Upper lobe of left lung (tissue), 6 donors: ENCODE data around the gene GPS2. TPM values are rescaled to one million over a fixed set of nuclear protein-coding genes. Genes with fewer than 3 reads are reported as not detected.

Experiments
- ATAC-seq, 2 donors: fragments of 200-7000 bp; cut with Tn5 transposase; one replicate each; pipeline ENCODE4 v1.9.1; 2022; ENCODE audit warnings: mild to moderate bottlenecking in 2 of 2, moderate library complexity in 2 of 2; ENCODE audit not compliant: low FRiP score in 2 of 2
- DNase-seq, 2 donors: peaks; one replicate each; pipeline ENCODE4 v3.0.0-alpha.2; 2019 to 2020
- H3K27ac ChIP-seq, 4 donors: fragments of 200-600 bp; sonication (generic); one replicate each; pipeline ENCODE4 v1.5.1; 2016 to 2019
- H3K27me3 ChIP-seq, 4 donors: fragments of 200-600 bp; sonication (generic); one replicate each; pipeline ENCODE4 v1.5.1; 2017 to 2019
- H3K36me3 ChIP-seq, 4 donors: fragments of 200-600 bp; sonication (generic); one replicate each; pipeline ENCODE4 v1.5.1; 2016 to 2019
- H3K4me1 ChIP-seq, 4 donors: fragments of 200-600 bp; sonication (generic); one replicate each; pipeline ENCODE4 v1.5.1; 2018 to 2019
- H3K4me3 ChIP-seq, 4 donors: fragments of 200-600 bp; sonication (generic); one replicate each; pipeline ENCODE4 v1.5.1; 2017 to 2019; ENCODE audit warnings: mild to moderate bottlenecking in 2 of 4, moderate library complexity in 1 of 4
- H3K9me3 ChIP-seq, 4 donors: fragments of 200-600 bp; sonication (generic); one replicate each; pipeline ENCODE4 v1.5.1; 2018 to 2019
- EP300 ChIP-seq, 4 donors: sonication (generic); formaldehyde crosslinking; IDR thresholded peaks; one replicate each; pipeline ENCODE4 v1.5.1; 2017; ENCODE audit warnings: antibody characterized with exemption in 4 of 4, control low read depth in 2 of 4
- POLR2A ChIP-seq, 4 donors: fragments of 450-650 bp; IDR thresholded peaks; one replicate each; pipeline ENCODE4 v1.5.1; 2016 to 2017; ENCODE audit warnings: antibody characterized with exemption in 4 of 4, mild to moderate bottlenecking in 2 of 4
- POLR2AphosphoS5 ChIP-seq, 2 donors: sonication (generic); formaldehyde crosslinking; IDR thresholded peaks; one replicate each; pipeline ENCODE4 v1.5.1; 2017; ENCODE audit warnings: antibody characterized with exemption in 2 of 2
- WGBS, 2 donors: methylation state at CpG; one replicate each; pipeline ENCODE4 v1.1.5; 2017 to 2018; 5-methylcytosine and 5-hydroxymethylcytosine counted together
- total RNA-seq, 6 donors: library from RNA; depleted of rRNA in 4 of 6; stranded (reverse); fragments of >200 nt in 4 of 6; gene quantifications; one replicate each; pipeline versions ENCODE4 v1.1.0 to v1.2.1, GENCODE V29; 2016 to 2021
- TF ChIP-seq, protein P1 (sequence below), 6 experiments: fragments of 450-650 bp in 4 of 6; fragments of 200-600 bp in 2 of 6; sonication (generic) in 2 of 6; IDR thresholded peaks; one replicate each; pipeline ENCODE4 v1.5.1; 2016 to 2019; ENCODE audit warnings: antibody characterized with exemption in 6 of 6
- donor health status: DM: no; HTN: no; CAD: no; lungs with moderate emphysema.
- donor health status: DM: no; HTN: yes; CAD: no; lungs with severe emphysema.

GPS2 gene
- total RNA-seq, 6 donors from 2014 or later: 55.2 to 109 (median 95.7) TPM

- Histone ChIP-seq H3K4me3 (no peak overlapping the region), H3K36me3 (peaks cover 0 to 3% (median 0%) of the 10 kb centered on the region in 4 donors), H3K27ac (no peak overlapping the region), H3K9me3 (no peaks in the 10 kb centered on the region), H3K27me3 (no peaks in the 10 kb centered on the region), H3K4me1 (peaks cover 32 to 39% (median 36%) of the 10 kb centered on the region in 4 donors)
- DNase-seq: no peak
- TF ChIP-seq POLR2AphosphoS5 (IDR thresholded peaks at IDR 0.05) (no peak), EP300 (IDR thresholded peaks at IDR 0.05) (no peak), POLR2A (IDR thresholded peaks at IDR 0.05) (no peak)
- TF ChIP-seq, protein P1, sequence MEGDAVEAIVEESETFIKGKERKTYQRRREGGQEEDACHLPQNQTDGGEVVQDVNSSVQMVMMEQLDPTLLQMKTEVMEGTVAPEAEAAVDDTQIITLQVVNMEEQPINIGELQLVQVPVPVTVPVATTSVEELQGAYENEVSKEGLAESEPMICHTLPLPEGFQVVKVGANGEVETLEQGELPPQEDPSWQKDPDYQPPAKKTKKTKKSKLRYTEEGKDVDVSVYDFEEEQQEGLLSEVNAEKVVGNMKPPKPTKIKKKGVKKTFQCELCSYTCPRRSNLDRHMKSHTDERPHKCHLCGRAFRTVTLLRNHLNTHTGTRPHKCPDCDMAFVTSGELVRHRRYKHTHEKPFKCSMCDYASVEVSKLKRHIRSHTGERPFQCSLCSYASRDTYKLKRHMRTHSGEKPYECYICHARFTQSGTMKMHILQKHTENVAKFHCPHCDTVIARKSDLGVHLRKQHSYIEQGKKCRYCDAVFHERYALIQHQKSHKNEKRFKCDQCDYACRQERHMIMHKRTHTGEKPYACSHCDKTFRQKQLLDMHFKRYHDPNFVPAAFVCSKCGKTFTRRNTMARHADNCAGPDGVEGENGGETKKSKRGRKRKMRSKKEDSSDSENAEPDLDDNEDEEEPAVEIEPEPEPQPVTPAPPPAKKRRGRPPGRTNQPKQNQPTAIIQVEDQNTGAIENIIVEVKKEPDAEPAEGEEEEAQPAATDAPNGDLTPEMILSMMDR (IDR thresholded peaks at IDR 0.05): no peak
- ATAC-seq: no peak
- 73 to 75% methylated on average over 19 of the region's 19 CpGs for WGBS, 2 donors
These were observed 33.5 kb upstream of the GPS2 start for GRCh38 chr17:7348478-7349242.

- DNase-seq (peak in 1 of 2 donors; percentile 64), ATAC-seq (no peak)
- Histone ChIP-seq H3K9me3 (no peaks in the 10 kb centered on the region), H3K4me1 (peaks cover 24 to 31% (median 29%) of the 10 kb centered on the region in 4 donors), H3K27ac (no peak overlapping the region), H3K36me3 (peaks cover 0 to 9% (median 0%) of the 10 kb centered on the region in 4 donors), H3K27me3 (no peaks in the 10 kb centered on the region), H3K4me3 (no peak overlapping the region)
- TF ChIP-seq POLR2A (IDR thresholded peaks at IDR 0.05) (no peak), EP300 (IDR thresholded peaks at IDR 0.05) (no peak), POLR2AphosphoS5 (IDR thresholded peaks at IDR 0.05) (no peak)
- TF ChIP-seq, protein P1 (IDR thresholded peaks at IDR 0.05): no peak
- WGBS, 2 donors: 63 to 73% methylated on average over 10 to 19 of the region's 19 CpGs
These were observed 32.7 kb upstream of the GPS2 start for GRCh38 chr17:7347630-7348477.

DNA sequence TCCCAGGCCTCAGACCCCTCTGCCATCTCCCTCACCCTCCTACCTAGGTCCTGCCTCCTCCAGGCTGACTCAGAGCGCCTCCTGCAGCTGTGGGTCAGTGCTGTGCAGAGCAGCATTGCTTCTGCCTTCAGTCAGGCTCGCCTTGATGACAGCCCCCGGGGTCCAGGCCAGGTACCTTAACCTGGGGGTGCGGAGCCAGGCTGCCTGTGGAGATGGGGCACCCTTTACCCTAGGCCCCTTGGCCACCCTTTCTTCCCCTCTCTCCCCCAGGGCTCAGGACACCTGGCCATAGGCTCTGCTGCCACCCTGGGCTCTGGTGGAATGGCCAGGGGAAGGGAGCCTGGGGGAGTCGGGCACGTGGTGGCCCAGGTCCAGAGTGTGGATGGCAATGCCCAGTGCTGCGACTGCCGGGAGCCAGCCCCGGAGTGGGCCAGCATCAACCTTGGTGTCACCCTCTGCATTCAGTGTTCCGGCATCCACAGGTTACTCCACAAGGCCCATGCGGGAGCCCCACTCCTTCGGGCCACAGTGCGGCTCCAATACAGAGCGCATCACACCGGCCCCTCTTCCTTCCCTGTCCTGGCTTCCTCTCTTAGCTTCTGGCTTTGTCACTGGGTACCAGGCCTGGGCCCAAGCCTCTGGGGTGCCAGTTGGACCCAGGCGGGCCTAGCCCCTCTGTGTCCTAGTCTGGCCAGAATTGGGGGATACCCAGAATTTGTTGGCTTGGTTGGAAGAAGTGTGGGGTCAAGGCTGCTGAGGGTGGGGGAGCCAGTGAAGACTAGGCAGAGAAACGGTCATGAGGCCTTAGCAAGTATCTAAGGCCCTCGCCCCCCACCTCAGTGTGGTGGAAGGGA lies 31.8 kb upstream of the GPS2 start:
- Histone ChIP-seq H3K36me3 (peaks cover 0 to 9% (median 0%) of the 10 kb centered on the region in 4 donors), H3K9me3 (no peaks in the 10 kb centered on the region), H3K4me3 (no peak overlapping the region), H3K27me3 (no peaks in the 10 kb centered on the region), H3K4me1 (peaks cover 18 to 25% (median 23%) of the 10 kb centered on the region in 4 donors), H3K27ac (no peak overlapping the region)
- 78 to 83% methylated on average over 18 of the region's 18 CpGs for WGBS, 2 donors
- DNase-seq (peak in 1 of 2 donors; percentile 72), ATAC-seq (no peak)
- no peak for TF ChIP-seq POLR2AphosphoS5 (IDR thresholded peaks at IDR 0.05)
- no peak for TF ChIP-seq POLR2A (IDR thresholded peaks at IDR 0.05)
- TF ChIP-seq, protein P1 (IDR thresholded peaks at IDR 0.05): no peak
- TF ChIP-seq EP300 (IDR thresholded peaks at IDR 0.05): no peak

- Histone ChIP-seq H3K36me3 (peaks cover 0 to 9% (median 0%) of the 10 kb centered on the region in 4 donors), H3K9me3 (no peaks in the 10 kb centered on the region), H3K4me3 (no peak overlapping the region), H3K4me1 (no peaks in the 10 kb centered on the region), H3K27me3 (no peaks in the 10 kb centered on the region), H3K27ac (no peak overlapping the region)
- TF ChIP-seq POLR2A (IDR thresholded peaks at IDR 0.05): no peak
- no peak for TF ChIP-seq POLR2AphosphoS5 (IDR thresholded peaks at IDR 0.05)
- ATAC-seq: no peak
- 50 to 82% methylated on average over 3 to 15 of the region's 15 CpGs for WGBS, 2 donors
- DNase-seq: no peak
These were observed 28.1 kb upstream of the GPS2 start for GRCh38 chr17:7343250-7343649.
